K562 (cell line): Measurements from ENCODE around the gene SELENOM. TPM values are rescaled to one million over a fixed set of nuclear protein-coding genes. Genes with fewer than 3 reads are reported as not detected.

ENCODE experiments used
- ATAC-seq: fragments of 200-7000 bp; cut with Tn5 transposase; 3 replicates; pipeline ENCODE4 v1.9.1; 2020; ENCODE audit warnings: moderate library complexity
- BruUV-seq: library from RNA; stranded (reverse); fragments of 400-500 nt; replicated peaks from 2 replicates; lab custom pipeline; 2021; lab: Mats Ljungman, UMichigan
- CTCF ChIA-PET: fragments of 300-600 bp; formaldehyde crosslinking; extraction: SDS; loops from one replicate; lab custom pipeline; 2021; ENCODE audit warnings: low intra/inter-chr PET ratio; lab: Yijun Ruan, JAX
- POLR2A ChIA-PET: fragments of 300-600, 350-650 bp; sonication (Branson Sonifier 250); formaldehyde crosslinking; extraction: SDS; loops from one replicate; lab custom pipeline; 2021; ENCODE audit warnings: antibody characterized with exemption, inconsistent platforms; lab: Yijun Ruan, JAX
- DNase-seq, 4 experiments: peaks; one replicate each; pipeline versions ENCODE4 v3.0.0 to v3.0.0-alpha.2; 2011 to 2018; ENCODE audit warnings: low spot score in 3 of 4, mixed read lengths in 3 of 4; ENCODE audit errors: extremely low read depth in 1 of 4
- FAIRE-seq: peaks from 2 replicates; lab custom pipeline; 2011; peaks lifted over from hg19 to GRCh38; lab: Jason Lieb, UNC
- H2AFZ ChIP-seq: 2 replicates; pipeline ENCODE4 v1.6.0; 2011; ENCODE audit warnings: low read depth, low read length, control low read depth, inconsistent platforms
- H3K27ac ChIP-seq: fragments of 200-600 bp; 3 replicates; pipeline ENCODE4 v1.8.0; 2011; ENCODE audit warnings: low read depth, mild to moderate bottlenecking, control low read depth, inconsistent platforms, low read length, moderate library complexity, mixed read lengths; ENCODE audit errors: extremely low read depth
- H3K27me3 ChIP-seq, 2 experiments: fragments of 300-600 bp in 1 of 2; 2 replicates in 1 of 2; 3 replicates in 1 of 2; pipeline versions ENCODE4 v1.6.0 to v1.8.0; 2011; ENCODE audit warnings: inconsistent platforms in 2 of 2, low read length in 2 of 2, mild to moderate bottlenecking in 1 of 2, mixed read lengths in 1 of 2, moderate library complexity in 1 of 2; ENCODE audit not compliant: control insufficient read depth in 2 of 2, insufficient read depth in 2 of 2
- H3K36me3 ChIP-seq: fragments of 300-600 bp; 3 replicates; pipeline ENCODE4 v1.8.0; 2011; ENCODE audit warnings: mild to moderate bottlenecking, low read length, inconsistent platforms; ENCODE audit not compliant: control insufficient read depth, insufficient read depth
- H3K4me1 ChIP-seq, 2 experiments: fragments of 200-600 bp in 1 of 2; replicated peaks in 1 of 2; 2 replicates in 1 of 2; 3 replicates in 1 of 2; pipeline versions ENCODE4 v1.5.1 to v1.8.0; 2011; ENCODE audit warnings: inconsistent platforms in 2 of 2, low read length in 2 of 2, mild to moderate bottlenecking in 1 of 2, mixed read lengths in 1 of 2, moderate library complexity in 1 of 2; ENCODE audit not compliant: control insufficient read depth in 2 of 2, insufficient read depth in 2 of 2
- H3K4me2 ChIP-seq: 2 replicates; pipeline ENCODE4 v1.6.1; 2011; ENCODE audit warnings: low read length, control low read depth, inconsistent platforms, mixed read lengths; ENCODE audit not compliant: insufficient read depth
- H3K4me3 ChIP-seq: fragments of 200-600 bp; sonication (generic), shearing (Covaris generic); 2 replicates; pipeline ENCODE4 v1.5.1; 2016; ENCODE audit warnings: control low read depth, inconsistent platforms
- H3K79me2 ChIP-seq: fragments of 200-600 bp; 3 replicates; pipeline ENCODE4 v1.8.0; 2011; ENCODE audit warnings: low read length, inconsistent platforms; ENCODE audit not compliant: control insufficient read depth, insufficient read depth
- H3K9ac ChIP-seq, 2 experiments: 2 replicates each; pipeline versions ENCODE4 v1.6.0 to v1.6.1; 2011; ENCODE audit warnings: low read depth in 2 of 2, low read length in 2 of 2, control low read depth in 1 of 2, inconsistent platforms in 1 of 2, mild to moderate bottlenecking in 1 of 2, mixed read lengths in 1 of 2; ENCODE audit not compliant: insufficient read depth in 1 of 2
- H3K9me1 ChIP-seq: one replicate; pipeline ENCODE4 v1.6.0; 2011; ENCODE audit warnings: inconsistent platforms, mild to moderate bottlenecking, low read length, moderate library complexity; ENCODE audit not compliant: control insufficient read depth, insufficient read depth
- H3K9me3 ChIP-seq: replicated peaks from 2 replicates; pipeline ENCODE4 v1.5.1; 2011; ENCODE audit warnings: low read depth, low read length, inconsistent platforms; ENCODE audit not compliant: control insufficient read depth, insufficient read depth
- H4K20me1 ChIP-seq: replicated peaks from 2 replicates; pipeline ENCODE4 v1.6.1; 2011; ENCODE audit warnings: low read length, inconsistent platforms, mixed read lengths; ENCODE audit not compliant: control insufficient read depth, insufficient read depth
- E2F3 ChIP-seq: fragments of 250-450 bp; sonication (Bioruptor Pico); IDR thresholded peaks from 2 replicates; pipeline ENCODE4 v1.4.0; 2020; ENCODE audit warnings: mild to moderate bottlenecking
- ESRRA ChIP-seq: fragments of 450-650 bp; IDR thresholded peaks from 2 replicates; pipeline ENCODE4 v1.6.1; 2014; ENCODE audit warnings: low read depth, mild to moderate bottlenecking, moderate library complexity, borderline replicate concordance
- MAFF ChIP-seq: IDR thresholded peaks from 2 replicates; pipeline ENCODE4 v1.6.1; 2012; ENCODE audit warnings: low read length, improper control_type of control experiment
- RBFOX2 ChIP-seq: fragments of 200-400 bp; formaldehyde crosslinking; IDR thresholded peaks from 2 replicates; pipeline ENCODE4 v1.6.1; 2017; ENCODE audit warnings: low read depth, mild to moderate bottlenecking, low read length, moderate library complexity
- RFX7 ChIP-seq: fragments of 250-450 bp; sonication (Bioruptor Pico); IDR thresholded peaks from 2 replicates; pipeline ENCODE4 v1.5.1; 2021; ENCODE audit warnings: mild to moderate bottlenecking
- ZNF197 ChIP-seq: fragments of 200-800 bp; sonication (Bioruptor generic); IDR thresholded peaks from 2 replicates; pipeline ENCODE4 v1.6.1; 2016; ENCODE audit warnings: low read depth, missing genetic modification characterization, missing compliant biosample characterization
- ZNF584 ChIP-seq: fragments of 200-800 bp; sonication (Bioruptor generic); IDR thresholded peaks from 2 replicates; pipeline ENCODE4 v1.6.1; 2016; ENCODE audit warnings: low read depth, mild to moderate bottlenecking, missing genetic modification characterization, missing compliant biosample characterization
- WGBS: fragments of 100-300 bp; shearing (Covaris generic); methylation state at CpG from one replicate; pipeline ENCODE4 v1.1.6; 2016; ENCODE audit warnings: low coverage, mixed read lengths; ENCODE audit not compliant: insufficient coverage; ENCODE audit errors: missing lambda C conversion rate; 5-methylcytosine and 5-hydroxymethylcytosine counted together
- in situ Hi-C: fragments of 300-500 bp; cut with MboI; formaldehyde crosslinking; loops from 4 replicates; pipeline ENCODE4 v1.15.0; 2018; ENCODE audit warnings: inconsistent platforms, mixed read lengths
- intact Hi-C: fragments of 100-400 bp; cut with micrococcal nuclease; formaldehyde crosslinking; loops from 2 replicates; pipeline ENCODE4 v1.14.2; 2022
- polyA plus RNA-seq, 8 experiments: library from polyadenylated mRNA; depleted of rRNA in 4 of 8; stranded (reverse) in 5 of 8; unstranded in 3 of 8; fragments of >200 nt; fragmentation: Nextera tagmentation in 2 of 8; fragmentation: Illumina TruSeq in 1 of 8; extraction: Ambion mirVana in 2 of 8; extraction: Trizol in 1 of 8; gene quantifications; 2 replicates each; pipeline versions ENCODE4 v1.2.1 to v1.2.3, GENCODE V29; 2011 to 2014; ENCODE audit warnings: inconsistent platforms in 1 of 8, missing spikeins in 1 of 8
- total RNA-seq, 7 experiments: library from RNA; depleted of rRNA in 6 of 7; stranded (reverse); fragments of >200 nt in 6 of 7; fragmentation: Illumina TruSeq in 2 of 7; extraction: Trizol in 2 of 7; gene quantifications; 2 replicates each; pipeline versions ENCODE4 v1.2.1 to v1.2.3, GENCODE V29; 2011 to 2021; ENCODE audit warnings: low replicate concordance in 1 of 7
- TF ChIP-seq, protein P1 (sequence below): sonication (generic); formaldehyde crosslinking; IDR thresholded peaks from 2 replicates; pipeline ENCODE4 v1.8.1; 2023; ENCODE audit warnings: mild to moderate bottlenecking, missing genetic modification reagents, moderate library complexity
- TF ChIP-seq, protein P2 (sequence below): fragments of 450-650 bp; IDR thresholded peaks from 2 replicates; pipeline ENCODE4 v1.6.1; 2016; ENCODE audit warnings: mild to moderate bottlenecking, moderate library complexity

The SELENOM gene
- total and polyA plus RNA-seq, 9 of the 15 experiments (the other 6 are each of a cell fraction or from before 2014, with no cell fraction given) = 1.2 to 10.6 (median 3.7) TPM

DNA sequence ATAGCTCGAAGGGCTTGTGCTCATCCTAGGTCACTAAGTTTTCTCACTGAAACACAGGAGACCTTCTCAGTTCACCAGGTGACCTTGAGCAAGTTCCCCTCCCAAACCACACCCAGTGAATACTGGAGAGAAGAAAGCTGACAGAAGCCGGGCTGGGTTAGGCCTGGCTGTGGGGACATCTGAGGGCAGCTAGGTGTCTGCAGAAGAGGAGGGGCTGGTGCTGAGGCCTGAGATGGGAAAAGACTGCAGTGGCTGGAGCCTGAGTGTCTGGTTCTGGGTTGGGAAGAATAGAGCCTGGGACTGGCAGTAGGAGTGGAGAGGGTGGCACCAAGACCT lies 14.8 kb upstream of the SELENOM start:
- POLR2A ChIA-PET = interaction anchor here (0.8 kb wide), 1 partner anchor 168 kb away, joined by 3 read pairs; no protein-coding TSS in a partner anchor
- CTCF ChIA-PET = no interaction called here
- H3K79me2 ChIP-seq = no peaks in the 10 kb centered on the region
- 49% methylated on average over 2 of the region's 2 CpGs for WGBS
- no peaks in the 10 kb centered on the region for H3K36me3 ChIP-seq
- H4K20me1 ChIP-seq = no peaks in the 10 kb centered on the region
- no peak for FAIRE-seq
- H3K4me1 ChIP-seq = peaks cover 26 to 55% of the 10 kb centered on the region in 2 experiments
- ATAC-seq = no peak; the same call in 2 of the 3 replicates
- no peaks in the 10 kb centered on the region for H3K9me3 ChIP-seq
- TF ChIP-seq RFX7 (CRISPR knock-in tag) (no peak), ZNF197 (CRISPR knock-in tag) (no peak), MAFF (no peak), ESRRA (peak; percentile 26; the same call in 1 of the 2 replicates), ZNF584 (CRISPR knock-in tag) (no peak), E2F3 (CRISPR knock-in tag) (no peak), RBFOX2 (no peak)
- TF ChIP-seq, protein P1, sequence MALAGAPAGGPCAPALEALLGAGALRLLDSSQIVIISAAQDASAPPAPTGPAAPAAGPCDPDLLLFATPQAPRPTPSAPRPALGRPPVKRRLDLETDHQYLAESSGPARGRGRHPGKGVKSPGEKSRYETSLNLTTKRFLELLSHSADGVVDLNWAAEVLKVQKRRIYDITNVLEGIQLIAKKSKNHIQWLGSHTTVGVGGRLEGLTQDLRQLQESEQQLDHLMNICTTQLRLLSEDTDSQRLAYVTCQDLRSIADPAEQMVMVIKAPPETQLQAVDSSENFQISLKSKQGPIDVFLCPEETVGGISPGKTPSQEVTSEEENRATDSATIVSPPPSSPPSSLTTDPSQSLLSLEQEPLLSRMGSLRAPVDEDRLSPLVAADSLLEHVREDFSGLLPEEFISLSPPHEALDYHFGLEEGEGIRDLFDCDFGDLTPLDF (CRISPR knock-in tag) = no peak
- TF ChIP-seq, protein P2, sequence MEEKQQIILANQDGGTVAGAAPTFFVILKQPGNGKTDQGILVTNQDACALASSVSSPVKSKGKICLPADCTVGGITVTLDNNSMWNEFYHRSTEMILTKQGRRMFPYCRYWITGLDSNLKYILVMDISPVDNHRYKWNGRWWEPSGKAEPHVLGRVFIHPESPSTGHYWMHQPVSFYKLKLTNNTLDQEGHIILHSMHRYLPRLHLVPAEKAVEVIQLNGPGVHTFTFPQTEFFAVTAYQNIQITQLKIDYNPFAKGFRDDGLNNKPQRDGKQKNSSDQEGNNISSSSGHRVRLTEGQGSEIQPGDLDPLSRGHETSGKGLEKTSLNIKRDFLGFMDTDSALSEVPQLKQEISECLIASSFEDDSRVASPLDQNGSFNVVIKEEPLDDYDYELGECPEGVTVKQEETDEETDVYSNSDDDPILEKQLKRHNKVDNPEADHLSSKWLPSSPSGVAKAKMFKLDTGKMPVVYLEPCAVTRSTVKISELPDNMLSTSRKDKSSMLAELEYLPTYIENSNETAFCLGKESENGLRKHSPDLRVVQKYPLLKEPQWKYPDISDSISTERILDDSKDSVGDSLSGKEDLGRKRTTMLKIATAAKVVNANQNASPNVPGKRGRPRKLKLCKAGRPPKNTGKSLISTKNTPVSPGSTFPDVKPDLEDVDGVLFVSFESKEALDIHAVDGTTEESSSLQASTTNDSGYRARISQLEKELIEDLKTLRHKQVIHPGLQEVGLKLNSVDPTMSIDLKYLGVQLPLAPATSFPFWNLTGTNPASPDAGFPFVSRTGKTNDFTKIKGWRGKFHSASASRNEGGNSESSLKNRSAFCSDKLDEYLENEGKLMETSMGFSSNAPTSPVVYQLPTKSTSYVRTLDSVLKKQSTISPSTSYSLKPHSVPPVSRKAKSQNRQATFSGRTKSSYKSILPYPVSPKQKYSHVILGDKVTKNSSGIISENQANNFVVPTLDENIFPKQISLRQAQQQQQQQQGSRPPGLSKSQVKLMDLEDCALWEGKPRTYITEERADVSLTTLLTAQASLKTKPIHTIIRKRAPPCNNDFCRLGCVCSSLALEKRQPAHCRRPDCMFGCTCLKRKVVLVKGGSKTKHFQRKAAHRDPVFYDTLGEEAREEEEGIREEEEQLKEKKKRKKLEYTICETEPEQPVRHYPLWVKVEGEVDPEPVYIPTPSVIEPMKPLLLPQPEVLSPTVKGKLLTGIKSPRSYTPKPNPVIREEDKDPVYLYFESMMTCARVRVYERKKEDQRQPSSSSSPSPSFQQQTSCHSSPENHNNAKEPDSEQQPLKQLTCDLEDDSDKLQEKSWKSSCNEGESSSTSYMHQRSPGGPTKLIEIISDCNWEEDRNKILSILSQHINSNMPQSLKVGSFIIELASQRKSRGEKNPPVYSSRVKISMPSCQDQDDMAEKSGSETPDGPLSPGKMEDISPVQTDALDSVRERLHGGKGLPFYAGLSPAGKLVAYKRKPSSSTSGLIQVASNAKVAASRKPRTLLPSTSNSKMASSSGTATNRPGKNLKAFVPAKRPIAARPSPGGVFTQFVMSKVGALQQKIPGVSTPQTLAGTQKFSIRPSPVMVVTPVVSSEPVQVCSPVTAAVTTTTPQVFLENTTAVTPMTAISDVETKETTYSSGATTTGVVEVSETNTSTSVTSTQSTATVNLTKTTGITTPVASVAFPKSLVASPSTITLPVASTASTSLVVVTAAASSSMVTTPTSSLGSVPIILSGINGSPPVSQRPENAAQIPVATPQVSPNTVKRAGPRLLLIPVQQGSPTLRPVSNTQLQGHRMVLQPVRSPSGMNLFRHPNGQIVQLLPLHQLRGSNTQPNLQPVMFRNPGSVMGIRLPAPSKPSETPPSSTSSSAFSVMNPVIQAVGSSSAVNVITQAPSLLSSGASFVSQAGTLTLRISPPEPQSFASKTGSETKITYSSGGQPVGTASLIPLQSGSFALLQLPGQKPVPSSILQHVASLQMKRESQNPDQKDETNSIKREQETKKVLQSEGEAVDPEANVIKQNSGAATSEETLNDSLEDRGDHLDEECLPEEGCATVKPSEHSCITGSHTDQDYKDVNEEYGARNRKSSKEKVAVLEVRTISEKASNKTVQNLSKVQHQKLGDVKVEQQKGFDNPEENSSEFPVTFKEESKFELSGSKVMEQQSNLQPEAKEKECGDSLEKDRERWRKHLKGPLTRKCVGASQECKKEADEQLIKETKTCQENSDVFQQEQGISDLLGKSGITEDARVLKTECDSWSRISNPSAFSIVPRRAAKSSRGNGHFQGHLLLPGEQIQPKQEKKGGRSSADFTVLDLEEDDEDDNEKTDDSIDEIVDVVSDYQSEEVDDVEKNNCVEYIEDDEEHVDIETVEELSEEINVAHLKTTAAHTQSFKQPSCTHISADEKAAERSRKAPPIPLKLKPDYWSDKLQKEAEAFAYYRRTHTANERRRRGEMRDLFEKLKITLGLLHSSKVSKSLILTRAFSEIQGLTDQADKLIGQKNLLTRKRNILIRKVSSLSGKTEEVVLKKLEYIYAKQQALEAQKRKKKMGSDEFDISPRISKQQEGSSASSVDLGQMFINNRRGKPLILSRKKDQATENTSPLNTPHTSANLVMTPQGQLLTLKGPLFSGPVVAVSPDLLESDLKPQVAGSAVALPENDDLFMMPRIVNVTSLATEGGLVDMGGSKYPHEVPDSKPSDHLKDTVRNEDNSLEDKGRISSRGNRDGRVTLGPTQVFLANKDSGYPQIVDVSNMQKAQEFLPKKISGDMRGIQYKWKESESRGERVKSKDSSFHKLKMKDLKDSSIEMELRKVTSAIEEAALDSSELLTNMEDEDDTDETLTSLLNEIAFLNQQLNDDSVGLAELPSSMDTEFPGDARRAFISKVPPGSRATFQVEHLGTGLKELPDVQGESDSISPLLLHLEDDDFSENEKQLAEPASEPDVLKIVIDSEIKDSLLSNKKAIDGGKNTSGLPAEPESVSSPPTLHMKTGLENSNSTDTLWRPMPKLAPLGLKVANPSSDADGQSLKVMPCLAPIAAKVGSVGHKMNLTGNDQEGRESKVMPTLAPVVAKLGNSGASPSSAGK = no peak
- TF ChIP-seq, all 486 proteins: peak for 1
- DNase-seq = no peak
- Histone ChIP-seq H3K9me1 (no peaks in the 10 kb centered on the region), H3K4me3 (no peak overlapping the region), H3K9ac (no peak overlapping the region; a peak in 1 of 4 replicates), H2AFZ (no peak overlapping the region), H3K27me3 (no peaks in the 10 kb centered on the region), H3K27ac (no peak overlapping the region), H3K4me2 (no peak overlapping the region)
- intact Hi-C loops = no loop called here
- in situ Hi-C loops = no loop called here
- BruUV-seq = no TSS peak
